IMR-90 (cell line): ENCODE measurements around the gene LLCFC1. TPM values are rescaled to one million over a fixed set of nuclear protein-coding genes. Genes with fewer than 3 reads are reported as not detected.

Source experiments
- ATAC-seq: fragments of 200-7000 bp; cut with Tn5 transposase; 2 replicates; pipeline ENCODE4 v1.9.1; 2020; ENCODE audit warnings: low read depth, mild to moderate bottlenecking, moderate library complexity
- BruUV-seq: library from RNA; stranded (reverse); fragments of 400-500 nt; replicated peaks from 2 replicates; lab custom pipeline; 2021; lab: Mats Ljungman, UMichigan
- CTCF ChIA-PET: fragments of 300-600 bp; formaldehyde crosslinking; extraction: SDS; loops from one replicate; lab custom pipeline; 2021; ENCODE audit warnings: antibody characterized with exemption; lab: Yijun Ruan, JAX
- POLR2A ChIA-PET: fragments of 300-600 bp; sonication (Branson Sonifier 250); formaldehyde crosslinking; loops from one replicate; lab custom pipeline; 2022; ENCODE audit warnings: antibody characterized with exemption; ENCODE audit not compliant: unreplicated experiment; lab: Charles Lee
- DNase-seq: peaks from one replicate; pipeline ENCODE4 v3.0.0; 2013
- H2AFZ ChIP-seq: replicated peaks from 2 replicates; pipeline ENCODE3; 2013; ENCODE audit warnings: low read length, mild to moderate bottlenecking; ENCODE audit not compliant: poor library complexity
- H2AK5ac ChIP-seq: 2 replicates; pipeline ENCODE4 v1.6.1; 2013; ENCODE audit warnings: low read depth, low read length, inconsistent platforms
- H2AK9ac ChIP-seq: replicated peaks from 2 replicates; pipeline ENCODE3; 2013; ENCODE audit warnings: mild to moderate bottlenecking, low read depth, low read length, moderate library complexity; ENCODE audit not compliant: poor library complexity
- H2BK120ac ChIP-seq: 2 replicates; pipeline ENCODE4 v1.6.1; 2013; ENCODE audit warnings: low read depth, low read length, inconsistent platforms
- H2BK15ac ChIP-seq: 3 replicates; pipeline ENCODE4 v1.6.1; 2013; ENCODE audit warnings: low read depth, low read length, inconsistent platforms
- H2BK20ac ChIP-seq: 2 replicates; pipeline ENCODE4 v1.6.1; 2013; ENCODE audit warnings: low read depth, mild to moderate bottlenecking, inconsistent platforms, low read length, moderate library complexity
- H2BK5ac ChIP-seq: 2 replicates; pipeline ENCODE4 v1.6.1; 2013; ENCODE audit warnings: mild to moderate bottlenecking, low read depth, low read length, inconsistent platforms; ENCODE audit not compliant: poor library complexity, severe bottlenecking
- H3K14ac ChIP-seq: replicated peaks from 2 replicates; pipeline ENCODE4 v1.6.1; 2013; ENCODE audit warnings: low read depth, low read length, inconsistent platforms
- H3K18ac ChIP-seq: 2 replicates; pipeline ENCODE4 v1.6.1; 2013; ENCODE audit warnings: low read depth, low read length, control low read depth
- H3K23ac ChIP-seq: 2 replicates; pipeline ENCODE4 v1.6.1; 2013; ENCODE audit warnings: low read depth, low read length, inconsistent platforms
- H3K27ac ChIP-seq: 2 replicates; pipeline ENCODE4 v1.5.1; 2013; ENCODE audit warnings: mild to moderate bottlenecking, control low read depth, low read length; ENCODE audit not compliant: insufficient read depth
- H3K27me3 ChIP-seq: 2 replicates; pipeline ENCODE4 v1.6.1; 2013; ENCODE audit warnings: low read length; ENCODE audit not compliant: control insufficient read depth, insufficient read depth
- H3K36me3 ChIP-seq: 2 replicates; pipeline ENCODE4 v1.6.1; 2013; ENCODE audit warnings: low read length, mixed read lengths; ENCODE audit not compliant: control insufficient read depth, insufficient read depth
- H3K4ac ChIP-seq: 2 replicates; pipeline ENCODE4 v1.6.1; 2013; ENCODE audit warnings: low read depth, low read length, inconsistent platforms
- H3K4me1 ChIP-seq: 2 replicates; pipeline ENCODE4 v1.6.1; 2013; ENCODE audit warnings: low read length, mixed read lengths; ENCODE audit not compliant: control insufficient read depth, insufficient read depth
- H3K4me2 ChIP-seq: 2 replicates; pipeline ENCODE4 v1.6.1; 2013; ENCODE audit warnings: low read depth, mild to moderate bottlenecking, control low read depth, low read length, moderate library complexity
- H3K4me3 ChIP-seq: 2 replicates; pipeline ENCODE4 v1.5.1; 2013; ENCODE audit warnings: low read depth, mild to moderate bottlenecking, control low read depth, low read length, moderate library complexity; ENCODE audit not compliant: insufficient read depth
- H3K56ac ChIP-seq: 2 replicates; pipeline ENCODE4 v1.6.1; 2013; ENCODE audit warnings: low read length, inconsistent platforms; ENCODE audit not compliant: insufficient read depth; ENCODE audit errors: extremely low read depth
- H3K79me1 ChIP-seq, 2 experiments: 2 replicates each; pipeline ENCODE4 v1.6.1; 2013; ENCODE audit warnings: low read length in 2 of 2, inconsistent platforms in 1 of 2, low read depth in 1 of 2
- H3K9ac ChIP-seq: 2 replicates; pipeline ENCODE4 v1.6.1; 2013; ENCODE audit warnings: low read depth, low read length, control low read depth
- H3K9me1 ChIP-seq: 2 replicates; pipeline ENCODE4 v1.6.1; 2013; ENCODE audit warnings: low read length, inconsistent platforms; ENCODE audit not compliant: insufficient read depth
- H3K9me3 ChIP-seq: 2 replicates; pipeline ENCODE4 v1.6.1; 2013; ENCODE audit warnings: low read length; ENCODE audit not compliant: control insufficient read depth, insufficient read depth
- H4K20me1 ChIP-seq: 2 replicates; pipeline ENCODE4 v1.6.1; 2013; ENCODE audit warnings: low read length, inconsistent platforms; ENCODE audit not compliant: insufficient read depth
- H4K5ac ChIP-seq: 2 replicates; pipeline ENCODE4 v1.6.1; 2013; ENCODE audit warnings: mild to moderate bottlenecking, low read depth, low read length, control low read depth
- H4K8ac ChIP-seq, 2 experiments: 2 replicates each; pipeline ENCODE4 v1.6.1; 2013; ENCODE audit warnings: low read depth in 2 of 2, low read length in 2 of 2, control low read depth in 1 of 2, inconsistent platforms in 1 of 2
- H4K91ac ChIP-seq: 2 replicates; pipeline ENCODE4 v1.6.1; 2013; ENCODE audit warnings: low read depth, low read length, inconsistent platforms; ENCODE audit not compliant: insufficient read depth
- BHLHE40 ChIP-seq: fragments of 150-350 bp; IDR thresholded peaks from 2 replicates; pipeline ENCODE4 v1.6.1; 2016; ENCODE audit warnings: mild to moderate bottlenecking, low read depth, low read length
- CEBPB ChIP-seq: IDR thresholded peaks from 2 replicates; pipeline ENCODE4 v1.6.1; 2012; ENCODE audit warnings: low read depth, low read length, improper control_type of control experiment
- CHD1 ChIP-seq: IDR thresholded peaks from 2 replicates; pipeline ENCODE4 v1.6.1; 2012; ENCODE audit warnings: low read depth, low read length, improper control_type of control experiment
- CTCF ChIP-seq: conservative IDR thresholded peaks from 2 replicates; pipeline ENCODE4 v1.5.1; 2012; ENCODE audit warnings: mild to moderate bottlenecking, low read depth, low read length, improper control_type of control experiment
- ELK1 ChIP-seq: fragments of 150-350 bp; IDR thresholded peaks from 2 replicates; pipeline ENCODE4 v1.6.1; 2016; ENCODE audit warnings: low read depth, mild to moderate bottlenecking, low read length, moderate library complexity, borderline replicate concordance
- FOS ChIP-seq: fragments of 150-350 bp; IDR thresholded peaks from 2 replicates; pipeline ENCODE4 v1.6.1; 2016; ENCODE audit warnings: low read depth, low read length
- MAFK ChIP-seq: IDR thresholded peaks from 2 replicates; pipeline ENCODE4 v1.6.1; 2012; ENCODE audit warnings: low read depth, low read length, improper control_type of control experiment
- MAZ ChIP-seq: IDR thresholded peaks from 2 replicates; pipeline ENCODE4 v1.6.1; 2012; ENCODE audit warnings: low read depth, mild to moderate bottlenecking, low read length, improper control_type of control experiment, moderate library complexity, borderline replicate concordance
- MXI1 ChIP-seq: IDR thresholded peaks from 2 replicates; pipeline ENCODE4 v1.6.1; 2012; ENCODE audit warnings: low read depth, mild to moderate bottlenecking, low read length, moderate library complexity, borderline replicate concordance
- NFE2L2 ChIP-seq: fragments of 150-350 bp; IDR thresholded peaks from 2 replicates; pipeline ENCODE4 v1.6.1; 2016; ENCODE audit warnings: low read depth, mild to moderate bottlenecking, low read length
- POLR2A ChIP-seq: IDR thresholded peaks from 2 replicates; pipeline ENCODE4 v1.6.1; 2012; ENCODE audit warnings: mild to moderate bottlenecking, low read depth, low read length
- RAD21 ChIP-seq: IDR thresholded peaks from 2 replicates; pipeline ENCODE4 v1.6.1; 2012; ENCODE audit warnings: low read length, improper control_type of control experiment
- RCOR1 ChIP-seq: IDR thresholded peaks from 2 replicates; pipeline ENCODE4 v1.6.1; 2012; ENCODE audit warnings: mild to moderate bottlenecking, low read length, improper control_type of control experiment; ENCODE audit not compliant: insufficient replicate concordance
- RFX5 ChIP-seq: IDR thresholded peaks from 2 replicates; pipeline ENCODE4 v1.8.0; 2012; ENCODE audit warnings: low read depth, mild to moderate bottlenecking, low read length, moderate library complexity
- SMC3 ChIP-seq: fragments of 150-350 bp; IDR thresholded peaks from 2 replicates; pipeline ENCODE4 v1.6.1; 2016; ENCODE audit warnings: low read depth, mild to moderate bottlenecking, antibody characterized with exemption, low read length, moderate library complexity
- WGBS, 2 experiments: methylation state at CpG; one replicate each; pipeline versions ENCODE4 v1.1.5 to v1.1.7; 2013; ENCODE audit warnings: missing lambda C conversion rate in 2 of 2; ENCODE audit not compliant: insufficient read length in 1 of 2; ENCODE audit errors: extremely low coverage in 2 of 2; 5-methylcytosine and 5-hydroxymethylcytosine counted together
- dilution Hi-C: fragments of 300-500 bp; cut with HindIII; formaldehyde crosslinking; loops from one replicate; pipeline ENCODE4 v1.14.3; 2018; ENCODE audit warnings: low sequenced_read_pairs; ENCODE audit not compliant: unreplicated experiment
- in situ Hi-C: fragments of 300-500 bp; cut with MboI; formaldehyde crosslinking; loops from 3 replicates; pipeline ENCODE4 v1.14.3; 2019; ENCODE audit warnings: low sequenced_read_pairs, inconsistent platforms, mixed read lengths
- intact Hi-C: fragments of 100-400 bp; cut with micrococcal nuclease; formaldehyde crosslinking; loops from 2 replicates; pipeline ENCODE4 v1.10.0; 2022
- polyA plus RNA-seq, 3 experiments: library from polyadenylated mRNA; depleted of rRNA; stranded (reverse); fragments of >200 nt; gene quantifications; 2 replicates each; pipeline ENCODE4 v1.2.3, GENCODE V29; 2012; ENCODE audit warnings: low replicate concordance in 1 of 3
- total RNA-seq: library from RNA; depleted of rRNA; stranded (reverse); fragments of >200 nt; gene quantifications from 2 replicates; pipeline ENCODE4 v1.2.3, GENCODE V29; 2012
- TF ChIP-seq, protein P1 (sequence below): fragments of 150-350 bp; IDR thresholded peaks from 2 replicates; pipeline ENCODE4 v1.6.1; 2017; ENCODE audit warnings: mild to moderate bottlenecking, antibody characterized with exemption, low read length, low read depth

LLCFC1 gene
- total and polyA plus RNA-seq, 2 of the 4 experiments (the other 2 are of a cell fraction): not detected

GRCh38 chr7:142897691-142898090, 41.6 kb upstream of the LLCFC1 start:
- intact Hi-C loops (no loop called here), in situ Hi-C loops (no loop called here), dilution Hi-C loops (no loop called here)
- ATAC-seq (no peak), DNase-seq (no peak)
- Histone ChIP-seq H3K79me1 (no peaks in the 10 kb centered on the region), H3K9ac (no peak overlapping the region), H3K14ac (no peak overlapping the region), H3K23ac (no peak overlapping the region), H3K18ac (no peak overlapping the region), H3K36me3 (no peaks in the 10 kb centered on the region), H4K20me1 (no peaks in the 10 kb centered on the region), H3K9me1 (no peaks in the 10 kb centered on the region), H3K56ac (no peak overlapping the region), H3K4me2 (no peak overlapping the region), H3K4ac (no peak overlapping the region), H2BK120ac (no peak overlapping the region), H3K9me3 (no peaks in the 10 kb centered on the region), H2BK15ac (no peak overlapping the region), H3K27me3 (no peaks in the 10 kb centered on the region), H2BK20ac (no peak overlapping the region), H2AFZ (no peak overlapping the region), H4K5ac (no peak overlapping the region), H4K8ac (no peak overlapping the region), H2AK5ac (no peak overlapping the region), H4K91ac (no peak overlapping the region), H3K4me1 (no peaks in the 10 kb centered on the region), H2AK9ac (no peak overlapping the region), H3K4me3 (no peak overlapping the region), H3K27ac (no peak overlapping the region), H2BK5ac (no peak overlapping the region)
- TF ChIP-seq BHLHE40 (no peak), SMC3 (no peak), NFE2L2 (no peak), CTCF (no peak), MAZ (no peak), RCOR1 (no peak), RAD21 (no peak), MXI1 (no peak), CHD1 (no peak), MAFK (no peak), RFX5 (no peak), FOS (no peak), POLR2A (no peak), ELK1 (no peak), CEBPB (no peak)
- TF ChIP-seq, protein P1, sequence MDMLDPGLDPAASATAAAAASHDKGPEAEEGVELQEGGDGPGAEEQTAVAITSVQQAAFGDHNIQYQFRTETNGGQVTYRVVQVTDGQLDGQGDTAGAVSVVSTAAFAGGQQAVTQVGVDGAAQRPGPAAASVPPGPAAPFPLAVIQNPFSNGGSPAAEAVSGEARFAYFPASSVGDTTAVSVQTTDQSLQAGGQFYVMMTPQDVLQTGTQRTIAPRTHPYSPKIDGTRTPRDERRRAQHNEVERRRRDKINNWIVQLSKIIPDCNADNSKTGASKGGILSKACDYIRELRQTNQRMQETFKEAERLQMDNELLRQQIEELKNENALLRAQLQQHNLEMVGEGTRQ: no peak
- ChIA-PET POLR2A (no interaction called here), CTCF (no interaction called here)
- no TSS peak for BruUV-seq
- WGBS, 2 experiments: 51% methylated on average over 5 of the region's 7 CpGs; no CpG with 5 or more reads in 1 of the 2 experiments
